Cerebellar nuclear complex (tissue), 1 donor: ENCODE data around the gene NEDD4L.

Source experiments
- DNase-seq, 2 experiments: peaks; one replicate each; lab custom pipeline; 2025; lab: John Stamatoyannopoulos, UW

NEDD4L gene

DNA sequence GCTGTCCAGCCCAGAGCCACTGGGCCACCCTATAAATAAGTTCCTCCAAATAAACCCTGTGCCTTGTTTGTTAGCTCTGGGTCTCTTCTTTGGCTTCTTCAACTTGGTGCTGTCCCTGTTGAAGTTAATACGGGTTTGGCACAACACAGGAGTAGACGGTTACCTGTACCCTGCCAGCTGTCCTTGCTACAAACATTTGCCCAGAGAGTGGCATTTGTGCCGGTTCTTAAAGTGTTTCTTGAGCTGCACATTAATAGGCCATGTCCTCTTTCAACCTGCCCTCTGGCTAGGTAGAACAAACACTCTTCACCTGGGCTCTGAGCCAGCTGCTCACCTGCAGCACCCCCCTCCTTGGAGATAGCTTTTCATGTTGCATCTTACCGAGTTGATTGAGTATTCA lies 139.2 kb downstream of the NEDD4L start:
- no peak for DNase-seq

DNA sequence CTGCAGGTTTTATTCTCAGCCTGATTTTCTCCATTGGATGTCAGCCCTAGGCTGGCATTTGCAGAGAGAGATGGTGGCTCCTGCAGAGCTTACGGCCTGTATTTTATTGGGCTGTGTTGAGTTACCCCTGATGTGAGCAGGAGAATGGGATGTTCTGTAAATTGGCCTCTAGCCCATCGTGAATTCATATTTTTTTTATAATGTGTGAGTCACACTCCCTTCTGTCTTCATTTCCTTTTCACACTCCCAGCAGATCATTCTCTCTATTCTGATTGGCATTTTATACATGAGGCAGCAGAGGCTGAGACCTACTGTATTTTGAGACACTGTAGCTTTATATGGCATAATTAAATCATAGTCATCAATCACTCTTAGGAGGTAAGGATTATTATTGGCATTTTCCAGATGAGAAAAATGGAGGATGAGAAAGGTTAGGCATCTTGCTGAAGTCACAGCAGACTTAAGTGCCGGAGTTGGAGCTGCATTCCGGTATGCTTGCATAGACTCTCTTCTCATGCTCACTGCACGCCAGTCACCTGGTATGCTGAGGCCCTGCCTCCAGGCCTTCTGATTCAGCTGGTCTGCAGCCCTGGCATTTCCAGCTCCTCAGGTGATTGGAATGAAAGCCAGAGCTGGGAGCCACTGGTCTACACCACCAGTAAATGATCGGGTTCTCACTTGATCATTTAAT lies 142.4 kb downstream of the NEDD4L start:
- peak; percentile 32 to 62 for DNase-seq

DNA sequence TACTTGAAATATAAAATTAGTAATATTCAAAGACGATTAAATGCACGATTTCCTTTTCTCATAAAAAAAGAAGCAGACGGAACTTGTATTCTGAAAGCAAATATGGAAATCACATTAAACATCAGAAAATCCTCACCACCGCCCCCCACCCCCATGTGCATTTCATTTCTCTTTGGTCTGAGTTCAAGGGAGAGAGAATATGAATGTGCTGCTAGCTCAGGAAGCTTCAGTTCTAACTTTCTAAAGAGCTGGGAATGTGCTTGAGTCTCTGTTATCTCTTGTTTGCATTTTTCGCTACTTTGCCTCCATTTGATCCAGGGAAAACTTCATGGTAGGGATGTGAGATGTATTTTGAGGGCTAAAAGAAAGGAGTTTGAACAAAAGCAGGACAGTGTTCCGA lies 143.6 kb downstream of the NEDD4L start:
- no peak for DNase-seq

DNA sequence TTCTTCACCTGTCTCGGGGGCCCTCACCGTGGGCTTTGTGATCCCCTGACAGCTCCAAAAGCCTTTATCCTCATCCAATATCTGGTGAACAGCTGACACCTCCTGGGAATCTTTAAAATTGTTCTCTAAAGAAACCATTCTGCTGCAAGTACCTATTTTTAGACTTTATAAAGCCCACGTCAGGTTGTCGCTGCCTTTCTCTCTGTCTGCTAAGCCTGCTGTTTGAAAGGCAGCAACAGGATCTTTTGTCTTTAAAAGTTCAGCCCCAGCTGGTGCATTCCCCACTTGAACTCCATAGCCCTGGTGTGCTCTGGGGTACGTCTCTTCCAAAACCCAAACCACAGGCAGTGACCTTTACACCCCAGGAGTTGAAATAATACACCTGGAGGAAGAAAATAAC lies 145.0 kb downstream of the NEDD4L start:
- no peak for DNase-seq

DNA sequence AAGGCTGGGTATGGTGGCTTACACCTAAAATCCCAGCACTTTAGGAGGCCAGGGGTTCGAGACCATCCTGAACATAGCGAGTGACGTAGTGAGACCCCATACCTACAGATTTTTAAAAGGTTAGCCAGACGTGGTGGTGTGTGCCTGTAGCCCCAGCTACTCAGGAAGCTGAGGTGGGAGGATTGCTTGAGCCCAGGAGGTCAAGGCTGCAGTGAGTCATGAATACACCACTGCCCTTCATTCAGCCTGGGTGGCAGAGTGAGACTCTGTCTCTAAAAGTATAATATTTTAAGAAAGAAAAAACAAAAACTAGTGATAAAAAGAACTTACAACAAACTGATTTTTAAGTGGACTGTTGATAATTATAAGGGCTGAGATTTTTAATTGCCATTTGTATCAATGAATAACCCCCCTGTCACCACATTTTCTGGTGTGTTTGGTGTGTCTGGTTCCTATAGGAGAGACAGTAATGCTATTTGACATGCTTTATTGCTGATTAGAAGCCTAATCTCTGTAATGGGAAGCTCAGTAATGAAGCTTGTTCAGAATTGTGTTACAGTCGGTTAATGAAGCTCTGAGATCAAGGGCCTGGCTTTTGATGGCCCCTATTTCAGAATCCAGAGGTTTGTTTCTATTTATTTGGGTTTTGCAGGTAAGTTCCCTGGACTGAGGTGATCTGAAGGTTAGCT lies 147.0 kb downstream of the NEDD4L start:
- DNase-seq, result no peak

DNA sequence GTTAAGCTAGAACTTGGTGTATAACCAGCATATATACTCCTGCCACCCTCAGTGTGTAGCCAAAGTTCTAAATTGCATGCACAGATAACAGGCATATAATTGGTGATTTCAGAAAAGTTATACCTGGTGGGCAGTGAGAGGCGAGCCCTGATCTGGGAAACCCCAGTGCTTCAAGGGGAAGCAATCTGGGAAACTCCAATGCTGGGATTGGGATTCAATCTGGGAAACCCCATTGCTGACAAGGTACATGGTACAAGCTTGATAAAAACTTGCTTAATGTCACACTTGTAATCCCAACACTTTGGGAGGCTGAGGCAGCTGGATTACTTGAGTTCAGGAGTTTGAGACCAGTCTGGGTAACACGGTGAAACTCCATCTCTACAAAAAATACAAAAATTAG lies 147.6 kb downstream of the NEDD4L start:
- no peak for DNase-seq

DNA sequence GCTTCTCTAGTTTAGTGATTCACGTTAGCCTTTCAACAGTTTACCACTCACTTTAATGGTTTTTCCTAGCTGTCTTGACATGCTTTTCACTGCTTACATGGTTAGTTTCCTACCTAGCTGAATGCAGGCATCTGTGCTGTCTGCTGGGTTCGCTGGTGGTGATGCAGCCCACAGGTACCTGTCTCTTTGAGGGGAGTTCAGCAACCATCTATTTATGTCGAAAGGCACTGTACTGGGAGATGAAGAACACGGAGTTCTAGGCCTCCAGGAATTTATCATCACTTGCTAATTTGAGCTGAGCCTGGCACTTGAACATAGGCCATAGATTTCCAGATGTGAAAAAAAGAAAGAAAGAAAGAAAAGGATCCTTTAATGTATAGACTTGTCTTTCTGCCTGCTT lies 148.5 kb downstream of the NEDD4L start:
- DNase-seq, result no peak

DNA sequence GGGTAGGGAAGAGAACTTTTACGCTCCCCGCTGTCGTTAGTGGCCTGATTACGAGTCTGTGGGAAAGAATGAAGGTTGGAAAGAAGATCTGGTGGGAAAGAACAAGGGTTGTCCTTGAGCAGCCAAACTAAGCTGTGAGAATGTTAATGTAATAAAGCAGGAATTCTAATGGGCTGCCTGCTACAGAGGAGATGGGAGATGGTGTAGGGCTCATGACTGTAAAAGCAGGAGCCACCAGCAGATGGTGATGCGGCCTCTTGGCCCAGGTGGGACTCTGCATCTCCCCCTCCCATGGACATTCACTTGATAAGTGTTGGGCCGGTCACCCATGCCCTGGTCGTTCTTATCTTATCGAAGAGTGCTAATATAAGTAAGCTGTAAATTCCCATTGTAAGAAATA lies 150.0 kb downstream of the NEDD4L start:
- no peak for DNase-seq

DNA sequence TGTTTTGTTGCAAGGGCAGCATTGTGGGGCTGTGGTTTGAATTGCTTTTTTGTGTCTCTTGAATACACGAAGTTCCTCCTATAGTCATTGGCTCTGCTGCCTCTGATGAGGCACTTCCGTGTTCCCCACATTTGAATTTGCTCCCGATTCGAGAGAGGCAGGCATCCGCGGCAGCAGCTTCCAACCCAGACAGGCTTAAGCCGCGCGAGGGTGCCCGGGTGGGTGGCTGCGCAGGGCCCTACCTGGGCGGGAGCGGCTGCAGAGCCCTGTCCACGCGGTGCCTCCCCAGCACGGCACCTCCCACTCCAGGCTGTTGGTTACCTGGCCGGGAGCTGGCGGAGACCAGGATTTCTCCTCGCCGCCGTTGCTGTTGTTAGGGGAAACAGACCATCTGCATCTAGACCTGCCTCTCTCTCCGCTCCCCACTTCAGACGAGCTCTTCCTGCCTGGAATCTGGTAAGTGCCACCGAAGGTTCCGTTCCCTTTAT lies 151.3 kb downstream of the NEDD4L start:
- DNase-seq, result peak; percentile 46 to 80

DNA sequence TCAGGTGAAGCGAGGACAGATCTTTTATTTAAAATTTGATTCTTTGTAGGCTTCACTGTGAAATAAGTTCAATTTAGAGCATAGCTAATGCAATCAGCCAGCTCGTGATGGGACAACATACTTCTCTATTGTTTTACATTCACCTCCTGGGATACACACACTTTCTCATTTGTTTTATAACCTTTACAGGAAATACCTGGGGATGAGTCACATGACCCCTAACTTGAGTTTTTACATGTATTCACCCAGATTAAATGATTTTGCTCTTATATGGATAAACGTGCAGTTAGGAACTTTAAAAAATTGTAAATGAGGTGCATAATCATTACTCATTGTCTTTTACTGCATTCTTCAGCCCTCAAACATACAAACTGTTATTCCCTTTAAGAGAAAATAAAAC lies 152.1 kb downstream of the NEDD4L start:
- DNase-seq, result no peak

DNA sequence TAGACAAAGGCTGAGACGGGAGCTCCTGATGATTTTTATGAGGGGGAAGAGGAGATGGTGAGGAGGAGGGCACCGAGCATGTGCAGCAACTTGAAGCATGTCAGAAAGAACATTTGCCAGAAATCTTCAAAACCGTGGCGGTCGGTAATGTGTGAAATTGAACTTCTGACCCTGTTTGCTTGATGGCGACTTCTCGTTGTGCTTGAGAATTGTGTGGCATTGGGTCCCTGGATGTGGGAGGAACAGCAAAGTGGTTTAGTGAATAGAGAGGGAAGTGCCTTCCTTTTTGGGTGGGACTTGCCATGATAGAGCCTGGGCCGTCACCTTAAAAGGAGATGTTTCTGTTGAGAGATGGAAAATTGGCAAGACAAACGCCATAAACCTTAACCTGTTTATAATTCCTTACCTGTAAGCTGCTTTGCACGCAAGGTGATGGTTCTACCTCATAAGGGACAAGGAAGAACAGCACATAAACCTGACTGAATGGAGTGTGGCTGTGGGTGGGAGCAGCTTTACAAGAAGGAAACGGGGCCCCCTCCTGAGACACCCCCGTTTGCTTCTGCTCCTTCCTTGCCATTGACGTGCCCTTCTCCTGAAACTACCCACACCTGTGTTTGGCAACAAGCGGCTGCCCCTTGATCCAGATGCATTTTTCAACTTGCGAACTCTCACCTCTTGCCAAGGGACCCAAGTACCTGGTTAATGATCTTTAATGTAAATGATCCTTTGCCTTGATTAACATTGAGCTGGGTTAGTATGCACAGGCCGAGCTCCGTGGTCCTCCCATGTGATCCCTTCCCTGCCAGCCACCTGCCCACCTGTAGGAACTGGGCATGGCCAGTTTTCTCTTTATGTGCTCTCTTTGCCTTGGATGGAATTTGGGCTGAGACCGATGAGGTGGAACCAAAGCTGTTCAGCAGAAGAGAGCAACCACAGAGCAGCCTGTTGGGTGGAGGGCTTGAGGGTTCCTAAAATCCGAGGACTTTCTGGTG lies 153.2 kb downstream of the NEDD4L start:
- no peak for DNase-seq

DNA sequence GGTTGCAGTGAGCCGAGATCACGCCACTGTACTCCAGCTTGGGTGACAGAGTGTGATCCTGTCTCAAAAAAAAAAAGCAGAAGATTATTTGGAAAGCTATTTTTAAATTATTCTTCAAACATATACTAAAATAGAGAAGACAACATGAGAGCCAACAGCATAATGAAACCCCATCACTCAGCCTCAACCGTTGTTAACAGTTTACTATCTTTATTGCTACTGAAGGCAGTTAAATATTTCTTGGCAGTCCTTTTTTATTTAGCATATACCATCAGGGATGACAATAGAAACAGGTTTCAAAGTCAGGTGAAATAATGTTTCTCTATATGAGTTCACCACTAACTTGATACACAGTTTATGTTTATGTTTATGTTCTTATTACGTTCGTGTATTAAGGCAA lies 157.2 kb downstream of the NEDD4L start:
- no peak for DNase-seq

DNA sequence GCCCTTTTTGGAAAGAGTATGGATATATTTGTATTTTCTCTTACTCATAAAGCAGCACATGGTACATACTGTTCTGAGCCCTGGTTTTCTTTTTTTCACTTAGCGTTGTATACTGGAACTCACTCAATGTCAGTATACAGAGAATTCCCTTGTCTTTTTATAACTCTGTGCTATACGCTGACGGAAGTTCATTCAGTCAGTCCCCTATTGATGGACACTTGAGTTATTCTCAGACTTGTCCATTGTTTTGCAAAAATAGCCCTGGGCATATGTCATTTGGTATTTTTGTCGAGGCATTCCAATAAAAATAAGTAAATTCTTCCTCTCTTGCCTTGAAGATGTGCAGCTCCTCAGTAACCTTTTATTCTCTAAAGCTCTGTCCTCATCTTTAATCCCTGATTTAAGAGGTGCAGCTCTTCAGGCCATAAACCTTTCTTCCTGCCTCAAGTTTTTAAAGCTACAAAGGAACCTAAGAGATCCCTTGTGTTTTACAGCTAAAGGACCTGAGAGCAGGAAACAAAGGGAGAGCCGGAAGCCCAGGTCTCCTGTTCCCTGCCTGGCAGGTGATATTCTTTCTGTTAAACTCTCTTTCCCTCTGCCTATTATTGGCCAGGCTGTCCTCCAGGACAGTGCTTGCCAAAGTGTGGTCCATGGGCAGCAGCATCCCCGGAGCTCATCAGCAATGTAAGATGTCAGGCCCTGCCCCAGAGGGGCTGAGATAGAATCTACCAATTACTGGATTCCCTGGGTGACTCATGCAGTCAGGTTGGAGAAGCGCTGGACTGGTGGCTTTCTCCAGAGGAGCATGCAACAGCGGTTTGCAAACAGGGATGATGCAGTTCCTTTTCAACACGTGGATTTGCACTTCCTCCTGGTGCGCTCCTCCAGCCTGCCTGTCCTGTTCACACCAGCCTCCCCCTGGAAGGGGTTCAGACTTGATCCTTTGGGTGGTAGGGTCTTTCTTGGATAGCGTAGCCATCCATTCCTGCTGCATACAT lies 158.0 kb downstream of the NEDD4L start:
- DNase-seq, result no peak

DNA sequence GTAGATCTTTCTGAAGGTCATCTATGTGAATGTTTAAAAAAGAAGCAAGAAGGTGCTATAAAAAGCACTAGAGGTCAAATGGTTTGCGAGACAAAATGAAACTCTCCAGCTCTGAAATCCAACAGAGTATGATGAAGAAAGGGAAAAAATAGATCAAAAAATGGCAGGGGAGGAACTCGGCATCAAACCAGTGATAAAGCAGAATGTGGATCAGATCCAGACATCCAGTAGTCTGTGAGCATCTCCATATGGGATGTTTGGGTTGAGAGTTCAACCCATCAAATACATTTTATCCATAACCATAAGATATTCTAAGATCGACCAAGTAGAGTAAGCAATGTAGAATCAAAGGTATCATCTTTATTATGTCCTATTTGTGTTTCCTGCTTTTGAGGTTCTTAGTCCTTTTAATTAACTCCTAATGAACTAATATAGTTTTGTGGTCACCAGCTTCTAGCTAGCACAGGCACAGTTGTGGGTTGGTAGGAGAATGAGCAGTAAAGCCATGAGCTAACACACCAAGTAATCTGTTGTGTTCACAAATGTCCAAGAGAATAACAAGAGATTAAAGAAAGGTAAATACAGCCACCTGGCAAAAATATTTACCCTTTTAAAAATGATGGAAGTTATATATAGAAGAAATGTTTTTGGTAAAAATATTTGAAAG lies 160.9 kb downstream of the NEDD4L start:
- no peak for DNase-seq

DNA sequence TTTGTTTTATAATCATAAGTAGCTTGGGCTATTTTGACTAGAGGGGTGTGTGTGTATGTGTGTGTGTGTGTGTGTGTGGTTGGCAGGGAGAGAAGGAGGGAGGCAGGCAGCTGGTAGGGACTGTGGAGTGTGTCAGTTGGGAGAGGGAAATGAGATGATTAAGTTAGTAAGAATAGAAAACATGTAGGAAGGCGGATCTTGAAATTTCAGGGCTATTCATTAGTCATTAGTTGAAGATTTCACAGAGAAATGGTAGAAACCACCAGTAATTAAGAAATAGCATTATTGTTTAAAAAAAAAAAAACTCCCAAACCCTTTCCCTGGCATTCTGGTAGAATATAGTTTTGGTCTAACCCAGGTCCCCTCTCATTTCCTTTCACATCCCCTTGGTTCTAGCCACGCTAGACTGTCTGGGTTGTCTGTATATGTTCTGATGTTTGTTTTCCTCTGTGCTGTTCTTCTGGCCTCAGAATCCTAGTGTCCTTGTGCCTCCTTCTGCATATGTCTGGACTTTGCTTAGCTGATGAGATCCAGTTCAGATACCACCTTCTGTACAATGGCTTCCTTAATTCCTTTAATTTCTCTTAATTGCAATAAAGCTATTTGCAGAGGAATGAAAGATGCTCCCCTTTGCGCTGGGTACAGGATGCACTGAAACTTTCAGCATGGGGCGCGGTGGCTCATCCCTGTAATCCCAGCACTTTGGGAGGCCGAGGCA lies 161.6 kb downstream of the NEDD4L start:
- no peak for DNase-seq

DNA sequence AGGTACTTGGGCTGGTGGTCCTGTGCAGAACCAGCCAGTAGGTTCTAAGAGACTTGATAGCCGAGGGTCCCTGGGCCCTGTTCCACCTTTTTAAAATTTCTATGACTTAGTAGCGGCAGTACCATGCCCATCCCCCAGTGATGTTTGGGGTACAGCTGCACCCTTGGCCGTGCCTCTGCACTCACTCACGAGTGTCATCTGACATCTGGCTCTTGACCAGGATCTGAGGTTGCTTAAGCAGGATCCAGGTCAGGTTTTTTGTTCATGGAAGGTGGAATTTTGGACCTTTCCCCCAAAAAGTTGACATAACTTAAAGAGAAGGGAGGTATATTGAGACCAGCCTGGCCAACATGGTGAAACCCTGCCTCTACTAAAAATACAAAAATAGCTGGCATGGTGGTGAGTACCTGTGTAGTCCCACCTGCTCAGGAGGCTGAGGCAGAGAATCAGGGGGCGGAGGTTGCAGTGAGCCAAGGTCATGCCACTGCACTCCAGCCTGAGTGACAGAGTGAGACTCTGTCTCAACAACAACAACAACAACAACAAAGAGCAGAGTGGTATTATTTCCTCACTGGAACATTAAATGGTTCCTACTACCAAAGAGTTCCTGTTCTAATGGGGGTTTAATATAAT lies 163.6 kb downstream of the NEDD4L start:
- DNase-seq, result no peak

DNA sequence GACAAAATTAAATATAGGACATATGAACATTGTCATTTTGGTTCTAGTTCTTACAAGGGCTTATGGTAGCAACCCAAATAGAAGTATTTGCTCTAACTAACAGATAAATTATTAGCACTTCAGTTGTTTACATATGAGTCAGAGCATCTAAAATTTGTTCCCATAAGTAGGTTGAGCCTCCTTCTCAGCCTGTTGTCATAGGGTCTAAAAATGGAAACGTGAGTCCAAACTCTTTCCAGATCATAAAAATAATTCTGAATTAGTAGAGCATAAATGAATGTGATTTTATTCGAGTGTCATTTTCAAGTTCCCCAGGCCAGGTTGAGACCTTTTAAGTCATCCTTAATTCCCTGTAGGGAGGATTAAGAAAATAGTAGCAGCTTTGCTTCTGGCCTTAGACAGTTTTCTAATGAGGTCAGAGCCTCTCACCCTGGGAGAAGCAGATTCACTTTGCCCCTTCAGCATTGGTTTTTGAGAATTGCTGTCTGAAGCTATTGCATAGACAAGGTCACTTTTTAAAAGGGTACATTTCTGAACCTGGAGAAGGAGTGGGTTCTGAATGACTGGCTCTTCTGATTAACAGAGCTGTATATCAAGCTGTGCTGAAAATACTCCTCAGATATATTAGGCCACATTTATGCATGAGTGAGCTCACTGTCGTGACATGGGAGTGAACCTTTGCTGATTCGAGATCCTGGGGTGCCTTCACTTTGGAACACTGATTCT lies 164.3 kb downstream of the NEDD4L start:
- DNase-seq, result peak in 1 of 2 experiments; percentile 32

DNA sequence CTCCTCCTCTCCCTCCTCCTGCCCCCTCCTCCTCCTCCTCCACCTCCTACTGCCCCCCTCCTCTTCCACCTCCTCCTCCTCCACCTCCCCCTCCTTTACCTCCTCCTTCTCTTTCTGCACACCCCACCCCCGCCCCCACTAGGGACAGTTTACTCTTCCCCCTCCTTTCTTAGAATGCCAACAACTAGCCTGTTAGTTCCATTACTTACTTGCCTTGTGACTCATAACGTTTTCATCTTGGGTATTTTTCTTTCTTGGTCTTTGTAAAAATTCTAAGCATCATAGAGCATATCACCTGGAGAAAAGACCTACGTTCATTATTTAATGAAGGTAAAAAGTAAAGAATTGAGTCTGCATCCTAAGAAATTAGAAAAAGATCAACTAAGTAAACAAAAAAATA lies 165.3 kb downstream of the NEDD4L start:
- DNase-seq, result no peak

DNA sequence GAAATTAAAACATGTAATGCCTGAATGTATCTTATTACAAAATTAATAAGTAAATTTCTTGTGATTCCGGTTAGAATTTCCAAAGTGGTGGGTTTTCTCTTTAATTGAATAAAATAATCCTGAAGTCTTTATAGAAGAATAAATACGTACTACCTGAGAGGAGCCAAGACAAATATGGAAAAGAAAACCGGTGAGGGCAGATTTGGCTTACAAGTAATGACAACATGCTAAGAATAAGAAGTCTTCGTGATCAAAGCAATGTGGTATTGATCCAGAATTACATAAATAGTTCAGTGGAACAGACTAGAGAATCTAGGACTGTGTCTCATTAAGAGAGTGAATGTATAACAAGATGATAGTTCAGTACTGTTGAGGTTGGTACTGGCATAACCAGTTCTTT lies 167.5 kb downstream of the NEDD4L start:
- no peak for DNase-seq
